T-helper 2 cell treated with Interferon-gamma antibody and Interleukin-4, amounts not matched to agents 5 μg/mL and 100 μg/mL, for 36 hours (primary cell): ENCODE measurements around the gene PYURF.

Source experiments
- DNase-seq: peaks from one replicate; pipeline ENCODE4 v3.0.0; 2021; ENCODE audit warnings: low spot score
- H3K27ac Mint-ChIP-seq: one replicate; pipeline ENCODE4 v1.8.0; 2021; ENCODE audit warnings: mild to moderate bottlenecking, mixed read lengths
- H3K27me3 Mint-ChIP-seq: one replicate; pipeline ENCODE4 v1.8.0; 2021; ENCODE audit warnings: low read depth, mixed read lengths
- H3K36me3 Mint-ChIP-seq: one replicate; pipeline ENCODE4 v1.8.0; 2021; ENCODE audit warnings: low read depth, mixed read lengths
- H3K4me1 Mint-ChIP-seq: one replicate; pipeline ENCODE4 v1.8.0; 2021; ENCODE audit warnings: low read depth, mixed read lengths
- H3K4me3 Mint-ChIP-seq: one replicate; pipeline ENCODE4 v1.8.0; 2022; ENCODE audit warnings: mild to moderate bottlenecking, moderate library complexity, mixed read lengths
- H3K9me3 Mint-ChIP-seq: one replicate; pipeline ENCODE4 v1.8.0; 2021; ENCODE audit warnings: mixed read lengths

Gene PYURF

GRCh38 chr4:88524171-88524570, 595 bp upstream of the PYURF start:
- H3K27ac Mint-ChIP-seq = peak overlapping the region; percentile 55
- peaks cover 10% of the 10 kb centered on the region for H3K36me3 Mint-ChIP-seq
- peaks cover 39% of the 10 kb centered on the region for H3K4me1 Mint-ChIP-seq
- no peak for DNase-seq
- no peaks in the 10 kb centered on the region for H3K9me3 Mint-ChIP-seq
- peak overlapping the region; percentile 97 for H3K4me3 Mint-ChIP-seq
- no peaks in the 10 kb centered on the region for H3K27me3 Mint-ChIP-seq

GRCh38 chr4:88522702-88523324, 763 bp downstream of the PYURF start:
- Mint-ChIP-seq H3K27ac (peak overlapping the region; percentile 92), H3K9me3 (no peaks in the 10 kb centered on the region), H3K4me3 (peak overlapping the region; percentile 97), H3K4me1 (peaks cover 37% of the 10 kb centered on the region), H3K36me3 (peaks cover 12% of the 10 kb centered on the region), H3K27me3 (no peaks in the 10 kb centered on the region)
- peak; percentile 24 for DNase-seq

- peaks cover 14% of the 10 kb centered on the region for H3K4me1 Mint-ChIP-seq
These were observed 4.7 kb downstream of the PYURF start for GRCh38 chr4:88518911-88519310.

GRCh38 chr4:88517825-88518224, 5.8 kb downstream of the PYURF start:
- Mint-ChIP-seq H3K9me3 (no peaks in the 10 kb centered on the region), H3K4me3 (no peak overlapping the region), H3K27ac (no peak overlapping the region), H3K27me3 (no peaks in the 10 kb centered on the region), H3K4me1 (peaks cover 13% of the 10 kb centered on the region), H3K36me3 (peaks cover 11% of the 10 kb centered on the region)
- no peak for DNase-seq

More at GRCh38 chr4:88518911-88519310, 4.7 kb downstream of the PYURF start:
- no peak overlapping the region for H3K27ac Mint-ChIP-seq
- no peaks in the 10 kb centered on the region for H3K27me3 Mint-ChIP-seq
- peaks cover 12% of the 10 kb centered on the region for H3K36me3 Mint-ChIP-seq
- no peaks in the 10 kb centered on the region for H3K9me3 Mint-ChIP-seq
- H3K4me3 Mint-ChIP-seq = no peak overlapping the region
- DNase-seq = no peak

- Mint-ChIP-seq H3K27me3 (peaks cover 1% of the 10 kb centered on the region), H3K9me3 (no peaks in the 10 kb centered on the region), H3K36me3 (peaks cover 6% of the 10 kb centered on the region), H3K27ac (no peak overlapping the region), H3K4me3 (no peak overlapping the region), H3K4me1 (peaks cover 5% of the 10 kb centered on the region)
- DNase-seq = no peak
These were observed 6.8 kb downstream of the PYURF start for GRCh38 chr4:88516746-88517145.

GRCh38 chr4:88514557-88515511, 8.7 kb downstream of the PYURF start:
- Mint-ChIP-seq H3K4me3 (no peak overlapping the region), H3K27me3 (peaks cover 9% of the 10 kb centered on the region), H3K9me3 (no peaks in the 10 kb centered on the region), H3K36me3 (peaks cover 2% of the 10 kb centered on the region), H3K27ac (no peak overlapping the region), H3K4me1 (no peaks in the 10 kb centered on the region)
- DNase-seq = no peak

- Mint-ChIP-seq H3K9me3 (no peaks in the 10 kb centered on the region), H3K27ac (no peak overlapping the region)
These were observed 12.3 kb downstream of the PYURF start for GRCh38 chr4:88511236-88511635.

GRCh38 chr4:88503344-88503743, 20.2 kb downstream of the PYURF start:
- H3K36me3 Mint-ChIP-seq = peaks cover 21% of the 10 kb centered on the region

More at GRCh38 chr4:88511236-88511635, 12.3 kb downstream of the PYURF start:
- H3K36me3 Mint-ChIP-seq = peaks cover 2% of the 10 kb centered on the region
- no peak for DNase-seq
- peaks cover 9% of the 10 kb centered on the region for H3K27me3 Mint-ChIP-seq
- no peaks in the 10 kb centered on the region for H3K4me1 Mint-ChIP-seq
- no peak overlapping the region for H3K4me3 Mint-ChIP-seq

GRCh38 chr4:88497859-88498409, 25.6 kb downstream of the PYURF start:
- Mint-ChIP-seq H3K27ac (no peak overlapping the region), H3K27me3 (no peaks in the 10 kb centered on the region), H3K4me1 (peaks cover under 1% of the 10 kb centered on the region), H3K4me3 (no peak overlapping the region), H3K36me3 (peaks cover 31% of the 10 kb centered on the region), H3K9me3 (no peaks in the 10 kb centered on the region)
- no peak for DNase-seq

More at GRCh38 chr4:88503344-88503743, 20.2 kb downstream of the PYURF start:
- H3K4me1 Mint-ChIP-seq = peaks cover 7% of the 10 kb centered on the region
- H3K27me3 Mint-ChIP-seq = no peaks in the 10 kb centered on the region
- no peak overlapping the region for H3K27ac Mint-ChIP-seq
- H3K4me3 Mint-ChIP-seq = no peak overlapping the region
- DNase-seq = no peak
- H3K9me3 Mint-ChIP-seq = no peaks in the 10 kb centered on the region

GRCh38 chr4:88489100-88489761, 34.3 kb downstream of the PYURF start:
- peak overlapping the region; percentile 64 for H3K27ac Mint-ChIP-seq
- peak overlapping the region; percentile 19 for H3K4me3 Mint-ChIP-seq
- H3K27me3 Mint-ChIP-seq = no peaks in the 10 kb centered on the region
- peaks cover 32% of the 10 kb centered on the region for H3K36me3 Mint-ChIP-seq
- DNase-seq = no peak
- peaks cover 17% of the 10 kb centered on the region for H3K4me1 Mint-ChIP-seq
- no peaks in the 10 kb centered on the region for H3K9me3 Mint-ChIP-seq

GRCh38 chr4:88481537-88481936, 42.0 kb downstream of the PYURF start:
- Mint-ChIP-seq H3K36me3 (peaks cover 11% of the 10 kb centered on the region), H3K27ac (no peak overlapping the region), H3K27me3 (no peaks in the 10 kb centered on the region), H3K4me3 (no peak overlapping the region), H3K4me1 (no peaks in the 10 kb centered on the region), H3K9me3 (no peaks in the 10 kb centered on the region)
- DNase-seq = no peak

- H3K36me3 Mint-ChIP-seq = peaks cover 21% of the 10 kb centered on the region
- no peaks in the 10 kb centered on the region for H3K4me1 Mint-ChIP-seq
- DNase-seq = no peak
- H3K27me3 Mint-ChIP-seq = no peaks in the 10 kb centered on the region
- no peaks in the 10 kb centered on the region for H3K9me3 Mint-ChIP-seq
- no peak overlapping the region for H3K27ac Mint-ChIP-seq
- no peak overlapping the region for H3K4me3 Mint-ChIP-seq
These were observed 45.3 kb downstream of the PYURF start for GRCh38 chr4:88478247-88478646.

- H3K27ac Mint-ChIP-seq = no peak overlapping the region
- H3K9me3 Mint-ChIP-seq = no peaks in the 10 kb centered on the region
- H3K36me3 Mint-ChIP-seq = peaks cover 26% of the 10 kb centered on the region
- no peak overlapping the region for H3K4me3 Mint-ChIP-seq
- H3K4me1 Mint-ChIP-seq = no peaks in the 10 kb centered on the region
- DNase-seq = no peak
- no peaks in the 10 kb centered on the region for H3K27me3 Mint-ChIP-seq
These were observed 46.2 kb downstream of the PYURF start for GRCh38 chr4:88477229-88477860.
